GM18526 (cell line): ENCODE data around the gene RFNG.

Experiments used
- POLR2A ChIP-seq: IDR thresholded peaks from 3 replicates; pipeline ENCODE4 v1.6.1; 2011; ENCODE audit not compliant: insufficient read length; ENCODE audit errors: extremely low read depth

Gene RFNG

GRCh38 chr17:82012261-82012639 is 39.4 kb downstream of the RFNG start:
- TF ChIP-seq POLR2A, result no peak

DNA sequence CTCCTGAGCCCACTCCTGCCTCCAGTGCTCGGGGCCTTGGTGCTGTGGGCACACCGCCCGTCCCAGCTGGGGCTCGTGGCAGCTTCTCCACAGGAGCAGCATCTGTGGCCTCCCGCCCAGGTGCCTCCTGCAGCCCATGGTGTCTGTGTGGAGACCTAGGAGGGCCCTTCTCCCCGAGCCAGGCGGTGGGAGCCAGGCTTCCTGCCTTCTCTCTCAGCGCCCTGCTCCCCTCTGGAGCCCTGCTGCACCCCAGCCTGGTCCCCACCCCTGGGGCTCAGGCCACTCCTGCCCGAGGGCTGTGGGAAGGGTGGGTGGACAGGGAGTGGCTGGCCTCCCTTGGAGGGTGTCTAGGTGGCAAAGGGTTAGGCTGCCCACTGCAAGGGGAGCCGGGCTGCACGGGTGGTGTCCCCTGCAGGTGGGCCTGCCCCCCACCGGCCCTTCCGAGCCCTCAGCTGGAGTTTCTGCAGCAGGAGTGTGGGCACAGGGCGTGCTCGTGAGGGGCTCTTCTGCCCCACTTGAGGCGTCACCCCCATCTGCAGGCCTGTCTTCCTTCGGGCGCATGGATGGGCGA is 39.9 kb downstream of the RFNG start:
- no peak for TF ChIP-seq POLR2A

- TF ChIP-seq POLR2A, result no peak
Measured at GRCh38 chr17:82010575-82011525, 40.8 kb downstream of the RFNG start.

DNA sequence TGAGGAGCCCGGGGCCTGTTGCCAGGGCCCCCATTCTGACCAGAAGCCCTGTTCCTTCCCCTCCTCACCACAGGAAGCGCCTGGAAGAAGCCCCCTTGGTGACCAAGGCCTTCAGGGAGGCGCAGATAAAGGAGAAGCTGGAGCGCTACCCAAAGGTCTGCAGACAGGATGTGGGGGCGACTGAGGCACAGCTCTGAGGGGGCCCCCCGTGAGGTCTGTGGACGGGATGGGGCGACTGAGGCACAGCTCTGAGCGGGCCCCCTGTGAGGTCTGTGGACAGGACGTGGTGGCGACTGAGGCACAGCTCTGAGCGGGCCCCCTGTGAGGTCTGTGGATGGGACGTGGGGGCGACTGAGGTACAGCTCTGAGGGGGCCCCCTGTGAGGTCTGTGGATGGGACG is 42.2 kb downstream of the RFNG start:
- no peak for TF ChIP-seq POLR2A

DNA sequence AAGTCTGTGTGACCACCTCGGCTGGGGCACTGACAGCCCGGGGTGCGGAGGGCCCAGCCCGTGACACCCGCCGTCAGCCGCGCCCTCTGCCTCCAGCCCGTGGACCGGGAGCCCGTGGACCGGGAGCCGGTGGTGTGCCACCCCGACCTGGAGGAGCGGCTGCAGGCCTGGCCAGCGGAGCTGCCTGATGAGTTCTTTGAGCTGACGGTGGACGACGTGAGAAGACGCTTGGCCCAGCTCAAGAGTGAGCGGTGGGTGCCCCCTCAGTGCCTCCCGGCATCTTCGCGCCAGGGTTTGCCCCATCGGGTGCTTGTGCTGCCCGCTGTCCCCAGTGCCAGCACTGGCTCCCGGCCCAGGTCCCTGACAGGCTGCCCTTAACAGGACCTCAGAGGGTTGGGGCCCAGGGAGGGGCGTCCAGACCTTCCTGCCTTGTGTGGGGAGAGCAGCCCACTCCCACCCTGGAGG is 42.6 kb downstream of the RFNG start:
- TF ChIP-seq POLR2A, result no peak

GRCh38 chr17:82008258-82008940 is 43.2 kb downstream of the RFNG start:
- no peak for TF ChIP-seq POLR2A

DNA sequence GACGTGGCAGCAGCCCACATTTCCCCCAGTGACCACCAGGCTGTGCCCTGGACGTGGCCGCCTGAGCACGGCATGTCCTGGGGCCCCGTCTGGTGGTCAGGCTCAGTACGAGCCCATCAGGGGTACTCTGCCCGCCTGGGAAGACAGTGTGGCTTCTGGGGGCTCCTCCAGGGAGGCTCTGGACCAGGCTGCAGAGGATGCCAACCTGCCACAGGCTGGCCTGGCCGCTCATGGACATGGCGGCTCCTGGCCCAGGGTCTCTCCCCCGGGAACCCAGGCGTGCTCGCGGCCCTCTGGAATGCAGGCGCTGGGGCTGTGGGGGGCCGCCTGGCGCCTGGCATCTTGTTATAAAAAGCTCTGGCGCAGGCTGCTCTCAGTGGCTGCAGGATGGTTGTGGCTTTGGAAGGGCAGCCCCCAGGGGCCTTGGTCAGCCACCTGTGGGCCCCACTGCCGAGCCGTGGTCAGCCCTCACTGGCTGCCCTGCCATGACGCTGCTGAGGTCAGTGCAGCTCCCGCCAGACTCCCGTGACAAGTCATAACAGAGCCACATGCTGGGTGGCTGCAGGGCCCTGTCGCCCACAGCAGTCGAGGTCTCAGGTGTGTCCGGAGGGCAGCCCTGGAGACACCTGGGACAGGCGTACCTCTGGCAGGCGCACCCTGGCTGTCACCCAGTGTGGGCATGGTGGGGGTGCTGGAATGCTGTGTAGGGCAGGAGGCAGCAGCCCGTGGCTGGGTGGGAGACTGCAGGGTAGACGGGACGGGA is 43.9 kb downstream of the RFNG start:
- TF ChIP-seq POLR2A, result no peak

- TF ChIP-seq POLR2A, result no peak
Measured at GRCh38 chr17:82007228-82007494, 44.5 kb downstream of the RFNG start.

DNA sequence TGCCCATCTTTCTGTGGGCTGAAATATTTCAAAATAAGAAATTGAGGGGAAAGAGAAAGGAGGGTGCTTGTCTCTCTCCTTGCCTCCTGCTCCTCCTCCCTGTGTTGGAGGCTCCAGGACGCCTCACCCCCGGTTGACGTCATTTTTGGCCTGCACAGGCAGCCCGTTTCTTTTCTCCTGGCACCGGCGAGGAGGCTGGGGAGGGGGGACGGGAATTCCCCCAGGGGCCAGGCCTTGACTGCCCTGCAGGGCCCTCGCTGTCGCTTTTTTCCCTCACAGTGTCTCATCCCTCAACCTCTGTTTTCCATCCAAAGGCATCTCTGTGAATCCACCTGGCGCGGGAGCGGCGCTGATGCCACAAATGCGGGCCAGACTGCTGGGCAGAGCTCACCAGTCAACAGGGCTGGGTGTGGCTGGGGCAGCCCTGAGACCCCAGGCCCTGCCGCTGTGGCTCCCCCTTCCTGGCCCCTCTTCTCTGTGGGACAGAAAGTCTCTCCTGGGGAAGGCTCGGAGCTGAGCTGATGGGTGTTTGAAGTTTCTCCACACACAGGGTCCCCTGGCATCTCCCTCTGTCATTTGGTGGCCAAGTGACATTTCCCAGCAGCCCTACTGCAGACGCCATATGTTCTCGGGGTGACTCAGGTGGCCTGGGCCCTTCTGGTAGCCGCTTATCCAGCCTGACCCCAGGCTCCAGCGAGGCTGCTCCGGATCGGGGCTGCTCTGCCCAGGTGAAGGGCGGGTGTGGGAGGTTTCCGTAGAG is 45.0 kb downstream of the RFNG start:
- no peak for TF ChIP-seq POLR2A

- no peak for TF ChIP-seq POLR2A
Measured at GRCh38 chr17:82005701-82006348, 45.8 kb downstream of the RFNG start.

DNA sequence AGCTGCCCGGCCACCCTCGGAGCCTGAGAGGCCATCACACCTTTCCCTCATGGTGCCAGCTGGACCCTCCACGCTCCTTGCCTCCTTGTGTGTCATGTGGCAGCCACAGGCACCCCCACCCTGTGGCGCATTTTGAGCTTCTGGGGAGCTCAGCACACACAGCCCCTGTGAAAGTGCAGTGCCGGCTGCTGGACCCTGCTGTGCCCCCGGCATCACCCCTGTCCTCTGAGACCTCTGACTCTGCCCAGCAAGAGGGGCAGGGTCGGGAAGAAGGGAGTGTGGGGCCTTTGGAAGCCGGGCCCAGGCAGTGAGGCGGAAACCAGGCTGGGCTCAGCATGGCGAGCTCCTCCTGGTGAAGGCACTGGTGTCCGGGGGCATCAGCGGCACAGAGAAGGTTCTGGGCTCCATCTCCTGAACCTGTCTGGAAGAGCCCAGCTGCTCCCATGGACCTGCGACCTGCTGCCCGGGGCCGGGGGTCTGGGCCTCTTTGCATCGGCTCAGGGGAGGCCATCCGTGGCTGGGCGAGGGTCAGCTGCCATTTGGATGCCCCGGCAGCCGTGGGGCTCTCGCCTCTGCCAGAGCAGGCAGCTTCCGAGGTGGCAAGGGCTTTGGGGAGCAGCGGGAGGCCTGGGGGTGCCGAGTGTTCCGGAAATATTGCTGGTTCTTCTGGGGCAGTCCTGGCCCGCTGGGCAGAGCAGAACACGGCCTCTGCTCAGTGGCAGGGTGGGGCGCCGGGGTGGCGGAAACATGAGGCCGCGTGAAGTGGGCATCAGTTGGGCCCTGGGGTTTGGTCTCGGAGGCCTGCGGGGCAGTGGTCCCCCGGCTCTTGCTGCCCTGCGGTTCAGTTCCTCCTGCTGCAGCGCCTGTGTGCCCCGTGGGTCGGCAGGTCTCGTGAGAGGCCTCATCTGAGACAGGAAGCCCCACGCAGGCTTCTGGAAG is 46.8 kb downstream of the RFNG start:
- no peak for TF ChIP-seq POLR2A

GRCh38 chr17:82003411-82004381 is 47.9 kb downstream of the RFNG start:
- TF ChIP-seq POLR2A, result no peak

DNA sequence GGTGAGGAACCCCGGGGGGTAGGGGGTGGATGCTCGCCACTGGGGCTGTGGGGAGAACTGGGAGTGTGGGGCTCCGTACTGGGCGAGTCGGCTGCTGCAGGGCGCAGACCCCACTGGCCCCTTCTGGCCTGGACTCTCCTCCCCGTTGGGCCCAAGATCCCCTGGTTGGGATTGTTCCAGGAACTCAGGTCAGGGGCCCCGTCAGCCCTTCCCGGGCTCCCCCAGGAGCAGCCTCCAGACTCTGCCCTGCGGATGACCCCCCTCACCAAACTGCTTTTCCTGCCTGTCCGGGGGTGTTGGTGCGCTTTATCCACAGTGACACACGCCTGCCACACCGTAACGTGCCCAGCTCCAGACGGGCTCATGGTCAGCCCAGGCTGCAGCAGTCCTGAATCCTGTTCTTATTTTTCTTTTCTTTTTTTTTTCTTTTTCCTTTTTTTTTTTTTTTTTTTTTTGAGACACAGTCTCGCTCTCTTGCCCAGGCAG is 50.0 kb downstream of the RFNG start:
- no peak for TF ChIP-seq POLR2A
